Hepatic stellate cell (primary cell): ENCODE results near the gene ELFN2.

Experiments
- DNase-seq: peaks from one replicate; pipeline ENCODE4 v3.0.0; 2011; ENCODE audit warnings: low spot score

ELFN2 gene

DNA sequence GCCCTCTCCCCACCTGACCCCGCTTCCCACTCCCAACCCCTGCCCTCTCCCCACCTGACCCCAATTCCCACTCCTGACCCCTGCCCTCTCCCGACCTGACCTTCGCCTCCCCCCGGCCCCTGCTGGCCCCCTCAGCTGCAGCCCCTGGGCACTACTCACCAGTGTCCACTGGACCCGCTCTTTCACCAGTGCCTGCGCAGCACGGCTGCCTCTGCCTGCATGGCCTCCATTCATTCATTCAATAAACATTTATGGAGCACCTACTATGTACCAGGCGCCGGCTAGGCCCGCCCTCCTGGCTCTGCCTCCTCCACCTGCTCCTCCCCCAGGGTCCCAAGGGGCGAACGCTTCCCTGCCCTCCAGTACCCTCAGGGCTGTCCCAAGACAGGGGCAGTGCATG lies 42.6 kb downstream of the ELFN2 start:
- DNase-seq = no peak

DNA sequence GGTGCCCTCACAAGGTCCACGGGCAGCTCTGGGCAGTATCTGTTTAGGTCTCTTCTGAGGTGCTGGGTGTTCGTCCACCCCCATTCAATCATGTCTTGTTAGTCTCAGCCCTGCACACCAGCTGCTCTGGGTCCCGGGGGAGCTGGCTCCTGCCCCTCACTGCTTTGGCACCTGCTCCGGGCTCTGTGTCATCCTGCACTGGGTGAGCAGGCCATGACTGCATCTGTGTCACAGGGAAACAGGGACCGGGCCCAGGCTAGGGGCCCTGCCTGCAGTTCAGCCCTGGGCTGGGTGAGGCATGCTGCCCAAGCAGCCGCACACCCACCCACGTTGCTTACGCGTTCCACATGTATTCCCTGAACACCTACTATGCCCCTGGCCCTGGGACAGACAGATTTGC lies 43.9 kb downstream of the ELFN2 start:
- DNase-seq = no peak

DNA sequence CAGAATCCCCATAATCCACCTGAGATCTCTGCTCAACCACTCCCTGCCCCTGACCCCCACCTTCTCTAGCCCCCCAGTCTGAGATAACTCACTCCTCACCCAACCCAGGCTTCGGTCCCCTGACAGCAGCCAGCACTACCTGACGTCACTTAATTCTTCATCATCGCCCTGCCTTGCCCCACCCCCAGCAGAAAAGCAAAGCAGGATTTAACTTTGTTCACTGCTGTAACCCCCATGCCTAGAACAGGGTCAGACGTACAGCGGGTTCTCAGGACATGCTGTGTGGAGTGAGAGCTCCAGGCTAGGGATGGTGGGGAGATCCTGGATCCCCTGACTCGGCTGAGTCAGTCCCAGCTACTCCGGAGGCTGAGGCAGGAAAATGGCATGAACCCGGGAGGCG lies 45.8 kb downstream of the ELFN2 start:
- DNase-seq = no peak

DNA sequence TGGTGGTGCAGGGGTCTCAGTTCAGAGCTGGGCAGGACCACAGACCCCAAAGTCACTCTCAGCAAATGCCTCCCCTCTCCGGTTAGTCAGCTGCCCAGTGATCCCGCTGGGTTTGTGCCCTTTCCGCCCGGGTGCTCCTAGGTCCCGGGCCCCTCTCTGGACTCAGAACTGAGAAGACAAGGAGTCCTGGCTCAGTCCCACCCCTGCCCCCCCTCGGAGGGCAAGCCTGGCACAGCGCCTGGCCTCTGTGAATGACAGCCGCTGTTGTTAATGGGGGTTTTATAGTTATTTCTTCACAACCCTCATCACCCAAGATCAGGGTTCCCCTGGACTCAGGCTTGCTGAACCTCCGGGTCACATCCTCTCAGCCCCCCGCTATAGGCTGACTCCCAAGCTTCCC lies 47.6 kb downstream of the ELFN2 start:
- DNase-seq = no peak

DNA sequence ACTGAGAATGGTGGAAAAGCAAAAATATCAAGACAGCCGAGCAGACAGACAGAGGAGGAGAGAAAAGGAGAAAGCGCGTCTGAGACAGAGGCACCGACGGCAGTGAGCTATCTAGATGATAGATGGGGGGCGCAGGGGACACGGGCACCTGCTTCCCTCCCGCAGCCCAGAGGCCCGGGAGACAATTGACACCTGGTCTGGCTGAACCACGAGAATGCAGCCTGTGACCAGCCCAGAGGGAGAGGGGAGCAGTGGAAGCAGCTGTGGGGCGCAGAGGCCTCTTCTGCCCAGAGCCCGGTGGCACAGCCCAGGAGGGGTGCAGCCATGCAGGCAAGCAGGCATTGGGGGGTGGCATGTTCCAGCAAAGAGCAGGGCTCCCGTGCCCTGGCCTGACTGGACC lies 48.2 kb downstream of the ELFN2 start:
- DNase-seq = no peak

DNA sequence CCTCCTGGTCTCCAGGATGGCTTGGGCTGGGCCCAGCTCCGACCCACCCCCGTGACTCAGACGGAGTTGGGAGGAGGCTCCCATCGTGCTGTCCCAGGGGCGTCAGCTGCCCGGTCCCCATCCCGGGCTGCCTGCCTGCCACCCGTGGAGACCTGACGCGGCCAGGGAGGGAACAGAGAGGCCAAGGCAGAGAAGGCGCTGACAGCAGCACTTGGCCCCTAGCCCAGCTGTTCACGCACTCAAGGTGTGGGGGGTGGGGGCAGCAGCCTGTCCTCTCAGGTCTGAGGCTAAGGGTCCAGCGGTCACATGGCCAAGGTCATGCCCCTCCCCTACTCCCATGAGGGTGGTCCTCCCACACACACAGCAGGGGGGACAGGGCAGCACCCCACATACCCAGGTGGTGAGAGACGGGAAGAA lies 48.6 kb downstream of the ELFN2 start:
- no peak for DNase-seq

DNA sequence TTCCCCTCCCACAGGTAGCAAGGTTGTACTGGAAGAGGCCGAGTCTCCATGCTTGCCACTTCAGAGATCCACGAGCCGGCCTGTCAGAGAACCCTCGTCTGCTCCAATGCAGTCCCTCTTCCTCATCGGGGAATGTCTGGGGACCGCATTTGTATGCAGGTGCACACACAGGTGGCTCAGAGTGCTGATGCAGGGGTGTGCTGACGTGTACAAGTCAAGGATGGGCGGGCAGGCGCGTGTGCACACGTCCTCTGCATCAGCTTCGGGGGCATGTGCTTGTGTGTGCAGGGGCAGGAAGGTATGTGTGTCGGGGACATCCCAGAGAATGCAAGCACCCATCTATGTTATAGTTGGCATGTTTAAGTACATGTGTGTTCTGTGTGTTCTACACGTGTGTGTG lies 49.4 kb downstream of the ELFN2 start:
- DNase-seq = no peak

DNA sequence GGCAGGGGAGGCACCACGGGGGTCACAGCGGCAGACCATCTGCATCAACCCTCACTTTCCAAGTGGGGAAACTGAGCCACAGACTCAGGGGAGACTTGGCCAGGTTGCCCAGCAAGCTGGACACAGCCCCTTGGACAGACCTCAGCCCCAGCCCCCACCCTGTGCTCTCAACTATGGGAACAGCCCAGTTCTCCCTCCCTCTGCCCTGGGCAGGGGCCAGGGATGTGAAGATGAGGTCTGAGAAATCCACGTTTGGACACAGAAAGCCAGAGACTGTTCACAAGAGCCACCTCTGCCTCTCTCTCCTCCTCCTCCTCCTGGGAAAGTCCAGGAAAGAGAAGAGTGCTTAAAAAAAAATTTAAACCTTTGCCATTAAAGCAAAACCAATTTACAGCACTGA lies 50.1 kb downstream of the ELFN2 start:
- no peak for DNase-seq

DNA sequence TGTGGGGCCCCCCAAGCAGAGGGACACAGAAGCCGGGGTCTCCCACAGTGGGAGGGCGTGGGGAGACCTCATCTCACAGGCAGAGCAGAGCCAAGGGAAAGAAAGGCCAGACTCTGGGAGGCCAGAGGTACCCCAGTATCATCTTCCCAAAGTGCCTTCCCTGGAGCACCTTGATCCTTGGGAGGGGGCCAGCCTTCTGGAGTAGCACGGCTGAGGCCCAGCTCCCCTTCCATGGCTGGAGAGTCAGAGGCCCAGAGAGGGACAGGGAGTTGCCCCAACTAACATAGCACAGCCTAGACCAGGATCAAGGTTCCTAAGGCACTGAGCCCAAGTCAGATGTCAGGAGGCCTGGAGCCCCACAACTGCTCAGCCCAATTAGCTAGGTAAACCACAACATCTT lies 50.6 kb downstream of the ELFN2 start:
- DNase-seq = no peak

DNA sequence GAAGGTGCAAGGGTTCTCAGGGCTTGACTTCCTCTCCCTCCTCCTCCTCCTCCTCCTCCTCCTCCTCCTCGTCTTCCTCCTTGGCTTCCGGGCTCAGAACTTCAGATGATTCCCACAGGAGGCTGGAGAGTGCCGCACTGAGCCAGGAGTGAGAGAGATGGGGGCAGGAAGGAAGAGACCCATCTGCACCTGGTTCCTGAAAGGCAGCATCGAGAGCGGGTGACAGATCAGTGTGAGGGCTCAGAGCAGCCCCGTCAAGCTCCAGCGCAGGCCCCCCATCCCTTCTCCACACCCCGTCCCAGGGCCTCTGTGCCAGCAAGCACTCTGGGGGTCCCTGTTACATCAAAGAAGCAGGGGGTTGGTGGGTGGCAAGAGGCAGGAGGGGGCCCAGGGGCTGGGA lies 51.5 kb downstream of the ELFN2 start:
- DNase-seq = no peak

DNA sequence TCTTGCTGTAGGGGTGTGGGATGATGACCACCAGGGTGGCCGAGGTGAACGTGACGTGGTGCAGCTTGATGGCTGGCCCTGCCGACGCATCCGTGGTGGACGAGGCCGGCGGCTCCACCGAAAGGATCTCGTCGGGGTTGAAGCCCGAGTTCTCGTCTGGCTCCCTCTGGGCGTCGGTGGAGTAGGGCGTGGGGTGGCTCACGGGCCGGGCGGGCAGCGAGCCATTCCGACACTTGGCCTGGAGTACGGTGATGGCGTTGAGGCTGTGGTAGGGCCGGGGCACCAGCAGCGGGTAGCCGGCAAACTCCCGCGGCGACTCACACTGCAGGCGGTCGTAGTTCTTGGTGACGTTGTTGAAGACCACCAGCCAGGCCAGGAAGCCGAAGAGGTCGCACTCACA lies 52.7 kb downstream of the ELFN2 start:
- no peak for DNase-seq

DNA sequence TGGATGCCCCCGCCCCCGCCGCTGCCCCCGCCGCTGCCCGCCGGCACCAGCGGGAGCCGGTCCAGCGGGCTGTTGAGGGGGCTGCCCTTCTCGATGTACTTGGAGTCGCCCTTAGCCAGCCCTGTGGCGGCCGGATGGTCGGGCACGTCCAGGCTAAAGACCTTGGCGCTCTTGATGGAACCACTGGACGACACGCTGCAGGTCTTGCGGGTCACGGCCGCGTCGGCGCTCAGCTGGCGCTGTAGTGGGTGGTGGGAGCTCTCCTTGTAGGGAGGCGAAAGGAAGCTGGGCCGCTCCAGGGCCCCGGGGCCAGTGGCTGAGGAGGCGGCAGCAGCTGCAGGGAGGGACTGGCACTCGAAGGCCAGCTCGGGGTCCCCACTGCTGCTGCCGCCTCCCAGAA lies 53.8 kb downstream of the ELFN2 start:
- no peak for DNase-seq

DNA sequence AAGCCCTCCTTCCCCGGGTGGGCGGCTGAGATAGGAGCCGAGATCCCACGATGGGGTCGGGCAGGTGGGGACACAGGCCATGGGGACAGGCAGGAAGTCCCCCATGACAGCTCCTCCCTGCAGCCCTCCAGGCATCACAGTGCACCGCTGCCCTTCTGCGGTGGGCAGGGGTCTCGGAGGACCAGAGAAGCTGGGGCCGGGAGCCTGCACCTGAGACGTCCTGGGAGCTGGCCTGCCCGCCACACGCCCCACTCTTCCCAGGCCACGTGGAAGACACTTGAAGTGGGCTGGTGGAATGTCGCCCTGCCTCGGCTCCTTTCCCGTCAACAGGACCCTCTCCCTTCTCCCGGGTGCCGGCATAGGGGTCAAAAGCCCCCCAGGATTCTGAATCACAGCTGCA lies 55.4 kb downstream of the ELFN2 start:
- no peak for DNase-seq

DNA sequence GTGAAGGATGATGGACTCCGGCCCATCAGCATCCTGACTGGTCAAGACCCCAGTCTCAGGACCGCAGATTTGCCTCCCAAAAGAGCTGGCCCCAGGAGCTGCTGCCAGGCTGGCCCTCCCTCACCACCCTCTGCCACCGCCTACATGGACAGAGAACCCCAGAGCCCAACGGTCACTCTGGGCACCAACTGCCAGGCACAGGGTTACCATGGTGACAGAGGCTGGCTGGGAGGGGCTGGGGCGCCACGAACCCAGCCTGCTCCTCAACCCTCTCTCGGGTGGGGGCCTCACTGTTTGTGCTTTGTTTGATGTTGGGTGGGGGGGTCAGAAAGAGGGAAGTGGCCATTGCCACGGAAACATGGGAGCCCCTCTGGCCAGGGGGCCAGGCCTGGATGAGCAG lies 55.8 kb downstream of the ELFN2 start:
- DNase-seq = no peak

DNA sequence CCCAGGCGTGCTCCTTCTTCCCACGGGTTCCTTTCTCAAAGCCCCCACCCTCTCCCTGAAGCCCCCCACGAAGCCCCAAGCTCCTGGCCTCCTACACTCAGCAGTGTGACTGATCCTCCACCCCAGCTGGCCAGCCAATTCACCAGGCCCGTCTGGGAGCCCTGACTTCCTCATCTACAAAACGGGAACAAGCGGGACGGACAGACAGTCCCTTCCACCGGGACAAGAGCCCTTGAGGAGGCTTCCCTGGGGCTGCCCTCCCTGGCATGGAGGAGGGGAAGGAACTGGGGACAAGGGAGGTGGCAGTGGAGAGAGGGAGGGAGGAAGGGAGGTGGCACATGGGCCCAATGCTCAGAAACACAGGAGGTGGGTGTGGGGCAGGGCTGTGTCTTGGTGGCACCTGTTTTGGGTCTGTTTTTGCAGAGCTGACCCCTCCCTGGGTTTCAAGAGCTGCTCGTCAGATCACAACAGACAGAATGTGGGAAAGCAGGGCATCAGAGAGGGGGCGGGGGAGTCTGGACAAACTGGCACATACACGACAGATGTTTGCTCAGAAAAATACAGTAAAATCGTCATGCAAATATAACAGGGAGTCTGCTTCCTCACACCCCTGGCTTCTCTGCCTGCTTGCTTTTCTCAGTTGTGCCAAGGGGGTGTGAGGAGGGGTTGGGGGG lies 56.8 kb downstream of the ELFN2 start:
- DNase-seq = no peak

DNA sequence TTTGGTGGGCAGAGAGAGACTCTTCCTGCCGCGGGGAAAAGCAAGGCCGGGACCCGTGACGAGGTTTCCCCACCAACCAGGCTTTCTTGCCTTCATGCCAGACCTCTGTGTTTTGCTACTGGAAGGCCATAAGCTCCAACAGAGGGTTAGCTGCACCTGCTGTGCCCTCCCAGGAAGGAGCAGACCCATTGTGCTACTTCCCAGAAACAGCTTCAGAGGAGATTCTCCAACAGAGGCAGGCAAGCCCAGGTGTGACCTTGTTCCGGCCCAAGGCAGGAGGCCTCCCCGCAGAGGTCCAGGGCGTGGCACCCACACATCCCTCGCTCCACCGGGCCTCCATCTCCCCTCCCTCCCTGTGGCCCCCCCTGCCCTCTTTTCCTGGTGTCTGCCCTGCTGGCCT lies 57.8 kb downstream of the ELFN2 start:
- no peak for DNase-seq

DNA sequence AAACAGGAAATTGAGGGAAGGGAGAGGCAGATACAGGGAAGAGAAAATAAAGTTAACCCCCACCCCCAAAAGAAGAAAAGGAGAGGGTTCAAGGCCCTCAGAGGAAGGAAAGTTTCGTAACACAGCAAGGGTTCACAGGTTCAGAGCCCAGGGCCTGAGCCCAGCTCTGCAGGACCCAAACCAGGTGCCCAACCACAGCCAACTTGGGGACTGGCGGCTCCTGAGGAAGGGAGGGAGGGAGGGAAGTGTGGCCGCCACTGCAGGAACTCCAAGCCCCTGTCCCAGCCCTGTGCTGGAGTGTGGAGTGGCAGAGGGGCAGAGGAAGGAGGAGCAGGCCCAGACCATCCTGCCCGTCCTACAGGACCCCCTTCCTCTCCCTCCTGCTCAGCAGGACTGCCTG lies 59.2 kb downstream of the ELFN2 start:
- DNase-seq = no peak

DNA sequence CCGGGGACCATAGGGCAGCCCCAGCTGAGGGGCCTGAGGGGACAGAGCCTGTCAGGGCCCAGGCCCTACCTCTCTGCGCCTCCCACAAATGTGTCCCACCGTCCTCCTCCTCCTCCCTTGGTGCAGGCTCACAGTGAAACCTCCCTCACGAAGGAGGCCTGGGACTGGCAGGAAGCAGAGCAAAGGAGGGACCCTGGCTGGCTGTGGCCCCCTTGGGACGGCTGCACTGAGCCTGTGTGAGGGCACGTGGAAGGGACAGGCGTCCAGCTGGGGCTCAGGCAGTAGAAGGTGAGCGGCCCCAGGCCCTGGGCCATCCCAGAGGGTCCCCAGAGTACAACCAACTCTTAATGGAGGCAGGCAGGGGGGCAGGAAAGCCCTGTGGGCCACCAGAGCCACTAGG lies 60.7 kb downstream of the ELFN2 start:
- DNase-seq = no peak

DNA sequence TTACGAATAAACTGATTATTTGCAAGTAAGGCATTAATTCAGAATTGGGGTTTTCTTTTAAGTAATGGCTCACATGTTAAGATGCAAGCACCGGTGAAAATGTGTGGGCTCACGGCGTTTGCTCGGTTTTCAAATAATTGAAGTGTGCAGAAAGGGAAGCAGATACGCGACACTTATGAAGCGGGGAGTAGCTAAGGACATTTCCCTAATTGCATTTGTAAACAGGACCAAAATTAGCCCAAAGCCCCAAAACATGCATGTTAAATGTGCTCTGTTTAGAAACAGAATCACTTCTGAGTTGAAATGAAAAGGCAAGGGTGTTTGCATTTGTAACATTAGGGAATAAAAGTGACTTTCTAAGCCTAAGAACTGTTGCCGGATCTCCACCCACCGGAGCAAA lies 61.3 kb downstream of the ELFN2 start:
- no peak for DNase-seq

DNA sequence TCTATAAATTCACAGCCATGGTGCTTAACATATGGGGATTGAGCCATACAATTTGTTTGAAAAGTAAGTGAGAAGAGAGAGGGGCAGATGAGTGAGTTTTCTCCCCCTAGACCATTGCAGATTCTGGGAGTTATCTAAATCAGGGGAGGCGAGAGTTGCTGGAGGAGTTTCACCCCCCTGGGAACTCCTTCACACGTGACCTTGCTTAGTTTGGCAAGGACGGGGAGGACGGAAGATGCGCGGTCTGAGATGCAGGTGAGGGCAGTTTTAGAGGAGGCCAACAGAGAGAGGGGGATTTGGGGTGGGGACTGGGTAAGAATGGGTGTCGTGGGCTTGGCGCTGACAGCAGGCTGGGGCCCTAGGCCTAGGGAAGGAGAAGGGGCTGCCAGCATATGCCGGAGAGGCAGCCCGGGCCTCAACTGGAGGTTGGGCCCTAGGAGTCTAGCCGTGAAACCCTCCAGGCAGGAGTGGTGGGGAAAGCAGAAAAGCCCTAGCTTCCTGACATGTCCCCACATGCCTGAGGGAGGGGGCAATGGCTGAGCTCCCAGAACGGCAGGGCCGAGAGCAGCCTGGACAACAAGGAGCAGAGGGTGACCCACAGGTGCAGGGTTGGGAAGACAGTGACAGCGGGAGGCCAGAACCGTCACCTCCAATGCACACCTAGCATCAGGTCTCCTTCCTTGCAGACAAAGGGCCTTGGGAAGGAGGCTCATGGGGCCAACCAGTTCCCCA lies 63.9 kb downstream of the ELFN2 start:
- no peak for DNase-seq

DNA sequence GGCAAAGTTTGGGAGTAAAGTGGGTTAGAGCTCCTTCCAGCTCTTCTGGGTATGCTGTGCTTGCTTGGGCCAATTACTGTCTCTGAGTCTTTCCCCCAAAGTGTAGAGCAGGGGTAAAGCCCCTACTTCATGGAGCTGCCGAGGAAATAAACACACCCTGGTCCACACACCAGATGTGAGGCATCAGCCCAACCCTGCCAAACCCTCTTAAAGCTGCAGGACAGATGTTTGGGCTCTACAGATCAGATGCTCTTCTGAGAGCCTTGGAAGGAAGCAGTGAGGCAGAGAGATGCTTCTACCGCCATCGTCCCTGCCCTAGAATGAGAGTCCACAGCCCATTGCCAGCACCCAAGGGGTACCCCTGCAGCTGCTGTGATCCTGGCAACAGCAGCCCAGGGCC lies 64.7 kb downstream of the ELFN2 start:
- no peak for DNase-seq

DNA sequence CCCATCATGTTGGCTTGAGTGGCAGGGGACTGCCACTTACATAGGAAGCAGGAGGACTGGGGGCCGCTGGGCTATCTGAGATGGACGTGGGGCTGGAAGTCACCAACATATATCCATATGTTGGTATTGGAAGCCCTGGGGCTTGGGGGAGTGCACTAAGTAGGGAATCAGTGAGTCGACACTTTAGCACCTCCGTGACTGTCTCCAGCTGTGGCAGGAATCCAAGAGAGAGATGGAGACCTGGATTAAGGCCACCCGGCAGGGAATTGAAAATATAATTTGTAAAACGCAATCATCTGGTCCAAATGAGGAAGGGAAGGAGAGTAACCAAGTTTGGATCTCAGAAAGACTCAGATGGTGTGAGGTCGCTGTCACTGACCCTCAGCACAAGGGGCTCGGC lies 68.4 kb downstream of the ELFN2 start:
- DNase-seq = no peak

DNA sequence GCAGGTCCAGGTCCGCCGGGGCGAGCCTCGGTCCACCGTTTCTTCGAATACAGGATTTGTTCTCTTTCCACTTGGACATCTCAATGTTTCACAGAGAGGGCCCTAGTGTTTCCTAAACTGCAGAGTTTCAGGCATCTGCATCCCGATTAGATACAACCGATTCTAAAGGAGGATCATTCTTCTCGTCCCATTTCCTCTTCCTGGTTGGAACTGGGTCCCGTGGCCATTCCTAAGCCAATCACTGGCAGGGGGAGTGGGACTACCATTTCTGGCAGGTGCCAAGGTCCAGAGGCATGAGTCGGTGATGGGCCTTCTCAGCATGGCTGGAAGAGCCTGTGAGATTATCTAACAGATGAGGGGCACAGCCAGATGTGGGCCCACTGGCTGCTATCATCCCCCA lies 68.9 kb downstream of the ELFN2 start:
- DNase-seq = no peak

DNA sequence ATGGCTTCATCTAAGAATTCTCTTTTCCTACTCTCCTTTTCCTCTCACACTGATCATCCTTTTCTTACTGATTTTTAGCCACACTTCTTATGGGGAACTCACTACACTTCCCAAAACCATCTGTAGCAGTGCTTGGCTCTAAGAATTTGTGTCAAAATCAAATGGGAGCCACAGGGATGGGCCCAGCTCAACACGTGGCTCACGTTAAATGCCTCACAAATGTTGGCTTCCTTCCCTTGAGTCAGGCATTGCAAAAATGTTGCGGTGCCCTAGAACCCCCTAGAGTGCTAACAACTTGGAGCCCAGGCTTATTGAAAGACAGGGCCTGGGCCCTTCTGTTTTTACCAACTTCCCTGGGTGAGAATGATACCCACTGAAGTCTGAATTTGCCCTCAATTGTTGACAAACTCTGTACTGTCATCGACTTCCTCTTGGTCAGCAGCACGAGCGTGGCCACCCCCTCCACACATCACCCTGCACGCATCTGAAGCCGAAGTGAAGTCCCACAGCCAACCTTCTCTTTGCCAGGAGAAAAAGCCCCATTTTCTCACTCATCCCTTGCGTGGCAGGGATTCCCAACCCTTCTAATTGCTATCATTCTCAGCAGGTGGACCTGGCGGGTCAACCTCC lies 69.7 kb downstream of the ELFN2 start:
- no peak for DNase-seq
